Prostate gland (tissue), 2 donors: Measurements from ENCODE around the gene PLEKHH3.

Experiments
- CTCF ChIP-seq, 4 experiments: fragments of 200-600 bp in 2 of 4; fragments of 450-650 bp in 2 of 4; sonication (generic) in 2 of 4; IDR thresholded peaks; 1 replicate in 3 of 4; 2 replicates in 1 of 4; pipeline ENCODE4 v1.5.1; 2016 to 2019; ENCODE audit warnings: antibody characterized with exemption in 4 of 4, mild to moderate bottlenecking in 2 of 4, moderate library complexity in 2 of 4
- POLR2A ChIP-seq: fragments of 450-650 bp; IDR thresholded peaks from one replicate; pipeline ENCODE4 v1.6.1; 2016; ENCODE audit warnings: antibody characterized with exemption, mild to moderate bottlenecking

- TF ChIP-seq CTCF (IDR thresholded peaks at IDR 0.05) (no peak), POLR2A (no peak)
Observed at GRCh38 chr17:42695500-42695899, 18.7 kb upstream of the PLEKHH3 start.
